Measurements from ENCODE around the gene TTL.
"Not testable (repeated sequence)": the region's sequence is repeated elsewhere in the genome, so short reads cannot be mapped to it uniquely, and the experiment has no call there.

TTL gene

GRCh38 chr2:112481528-112482233, at the start of gene TTL:
TTL (plus strand) TSS chr2:112482156; CDS start chr2:112482345, 189 bp downstream.
- DNase-seq (ENCODE audit: low read depth): no peak

GRCh38 chr2:112432390-112432734, 49.6 kb upstream of the TTL start:
- DNase-seq (ENCODE audit: low read depth): not testable (repeated sequence)

- not testable (repeated sequence) for DNase-seq (ENCODE audit: low read depth)
Measured at GRCh38 chr2:112432735-112433479, 49.0 kb upstream of the TTL start.

DNA sequence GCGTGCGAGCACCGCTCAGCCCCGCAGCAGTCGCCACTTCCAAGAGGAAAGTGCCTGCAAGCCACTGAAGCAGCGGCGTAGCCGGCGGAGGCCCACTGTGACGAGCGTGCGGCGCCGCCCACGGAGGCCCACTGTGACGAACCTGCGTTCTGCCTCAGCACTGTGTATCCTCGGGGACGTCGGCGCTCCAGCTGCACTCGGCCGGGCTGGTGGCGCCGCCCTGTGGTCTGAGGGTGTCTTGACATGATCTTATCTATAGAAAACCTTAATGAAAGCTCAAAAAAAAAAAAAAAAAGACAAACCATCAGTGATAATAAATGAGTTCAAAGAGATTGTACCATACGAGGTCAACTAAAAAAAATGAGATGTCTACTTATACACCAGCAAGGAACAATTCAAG, 48.5 kb upstream of the TTL start, which contains the start of gene RGPD8:
Gene RGPD8, minus strand, starts transcription at position 166 of the 400 bp plus-strand sequence. CDS start 192 bp downstream, outside the sequence.
- DNase-seq (ENCODE audit: low read depth): peak; percentile 52

DNA sequence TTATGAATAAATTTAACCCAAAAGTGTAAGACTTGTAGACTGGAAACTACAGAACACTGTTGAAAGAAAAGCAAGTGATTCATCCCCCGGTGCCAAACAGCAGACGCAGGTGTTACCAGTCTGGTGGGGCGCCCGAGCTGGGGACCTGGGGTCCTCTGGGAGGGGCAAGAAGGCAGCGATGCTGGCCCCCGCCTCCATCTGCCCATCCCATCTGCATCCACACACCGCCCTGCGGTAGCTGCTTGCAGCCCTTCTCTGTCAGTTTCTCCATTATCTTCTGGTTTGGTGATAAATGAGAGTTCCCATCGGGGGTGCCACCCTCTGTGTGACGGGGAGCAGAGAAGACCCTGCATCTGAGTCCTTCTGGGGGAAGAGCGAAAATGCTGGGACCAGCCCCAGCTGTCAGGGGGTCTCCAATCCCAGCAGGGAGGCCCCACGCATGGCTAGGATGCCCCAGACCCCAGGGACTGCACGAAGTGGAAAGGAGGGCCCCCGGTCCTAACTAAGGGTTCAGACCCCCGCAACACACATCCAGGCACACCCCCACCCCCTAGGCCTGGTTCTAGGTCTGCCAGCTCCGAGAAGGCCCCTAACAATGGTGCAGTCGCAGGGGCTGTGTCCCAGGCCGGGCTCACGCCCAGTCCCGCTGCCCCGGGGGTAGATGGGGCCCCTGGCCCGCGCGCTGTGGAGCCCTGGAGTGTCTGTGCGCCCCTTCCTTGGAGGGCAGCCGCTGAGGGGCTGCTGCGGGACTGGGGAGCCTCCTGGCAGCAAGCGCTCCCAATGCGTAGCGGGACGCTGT, 47.8 kb upstream of the TTL start:
- no peak for DNase-seq (ENCODE audit: low read depth)

DNA sequence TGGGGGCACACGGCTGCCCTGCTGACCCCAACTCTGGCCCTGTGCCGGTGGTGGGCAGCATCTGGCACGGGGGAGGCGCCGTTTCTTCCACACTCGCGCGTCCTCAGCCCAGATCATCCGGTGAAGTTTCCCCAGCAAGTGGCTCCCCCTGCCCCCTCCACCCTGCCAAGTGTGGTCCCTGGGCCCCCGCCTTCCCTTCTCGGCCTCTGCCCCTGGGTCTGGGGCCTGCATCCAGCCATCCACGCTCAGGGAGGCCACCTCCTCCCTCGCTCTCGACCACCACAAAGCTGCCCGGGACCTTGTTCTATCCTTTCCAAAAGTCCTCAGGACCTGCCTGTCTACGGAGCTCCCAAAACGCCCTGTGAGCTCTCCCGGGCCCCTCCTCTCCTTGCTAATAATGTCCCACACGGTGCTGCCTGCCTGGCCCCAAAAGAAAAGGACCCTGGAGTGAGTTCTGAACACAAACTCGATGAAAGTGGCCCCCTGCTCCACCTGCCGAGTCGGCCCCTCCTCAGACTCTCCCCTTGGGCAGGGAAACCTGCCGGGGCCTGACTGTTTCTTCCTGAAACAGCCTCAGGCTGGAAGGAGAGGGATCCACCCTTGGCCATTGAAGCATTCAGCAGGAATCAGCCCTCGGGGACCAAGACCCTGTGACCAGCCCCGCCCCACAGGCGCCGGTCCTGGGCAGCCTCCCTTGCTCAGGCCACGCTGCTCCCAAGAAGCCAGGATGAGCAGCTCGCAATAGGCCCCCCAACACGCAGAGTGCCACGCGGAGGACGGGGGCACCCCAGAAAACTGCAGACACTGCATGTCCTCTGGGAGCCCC, 46.9 kb upstream of the TTL start:
- DNase-seq (ENCODE audit: low read depth): not testable (repeated sequence)

- DNase-seq (ENCODE audit: low read depth): not testable (repeated sequence)
Measured at GRCh38 chr2:112435716-112436431, 46.1 kb upstream of the TTL start.

- not testable (repeated sequence) for DNase-seq (ENCODE audit: low read depth)
Measured at GRCh38 chr2:112436993-112437392, 45.0 kb upstream of the TTL start.

DNA sequence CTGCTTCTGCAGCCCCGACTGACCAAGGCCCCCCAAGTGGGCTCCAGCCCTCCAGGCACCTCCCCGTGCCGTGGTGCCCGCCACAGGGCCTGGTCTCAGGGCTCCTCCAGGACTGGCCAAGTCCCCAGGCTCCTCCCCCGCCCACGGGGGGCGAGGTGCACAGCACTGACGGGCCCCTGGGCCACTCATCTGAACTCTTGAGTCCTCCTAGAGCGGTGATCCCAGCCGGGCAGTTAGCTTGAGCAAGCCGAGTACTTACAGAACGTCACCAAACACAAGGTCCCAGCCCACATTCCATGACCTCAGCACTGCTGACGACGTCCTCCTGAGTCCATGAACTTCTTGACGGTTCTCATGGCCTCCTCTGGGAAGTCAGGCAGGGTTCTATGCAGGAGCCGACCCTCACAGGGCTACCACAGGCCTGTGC, 44.5 kb upstream of the TTL start:
- DNase-seq (ENCODE audit: low read depth): not testable (repeated sequence)

GRCh38 chr2:112438603-112439261, 43.2 kb upstream of the TTL start:
- DNase-seq (ENCODE audit: low read depth): not testable (repeated sequence)

DNA sequence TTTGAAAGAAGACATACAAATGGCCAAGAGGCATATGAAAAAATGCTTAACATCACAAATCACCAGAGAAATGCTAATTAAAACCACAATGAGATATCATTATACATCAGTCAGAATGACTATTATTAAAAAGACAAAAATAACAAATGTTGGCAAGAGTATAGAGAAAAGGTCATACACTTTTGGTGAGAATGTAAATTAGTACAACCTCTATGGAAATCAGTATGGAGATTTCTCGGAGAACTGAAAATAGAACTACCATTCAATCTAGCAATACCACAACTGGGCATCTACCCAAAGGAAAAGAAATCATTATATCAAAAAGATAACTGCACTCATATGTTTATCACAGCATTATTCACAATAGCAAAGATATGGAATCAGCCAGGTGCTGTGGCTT, 37.7 kb upstream of the TTL start:
- not testable (repeated sequence) for DNase-seq (ENCODE audit: low read depth)

GRCh38 chr2:112449854-112450253, 32.1 kb upstream of the TTL start:
- DNase-seq (ENCODE audit: low read depth): no peak

DNA sequence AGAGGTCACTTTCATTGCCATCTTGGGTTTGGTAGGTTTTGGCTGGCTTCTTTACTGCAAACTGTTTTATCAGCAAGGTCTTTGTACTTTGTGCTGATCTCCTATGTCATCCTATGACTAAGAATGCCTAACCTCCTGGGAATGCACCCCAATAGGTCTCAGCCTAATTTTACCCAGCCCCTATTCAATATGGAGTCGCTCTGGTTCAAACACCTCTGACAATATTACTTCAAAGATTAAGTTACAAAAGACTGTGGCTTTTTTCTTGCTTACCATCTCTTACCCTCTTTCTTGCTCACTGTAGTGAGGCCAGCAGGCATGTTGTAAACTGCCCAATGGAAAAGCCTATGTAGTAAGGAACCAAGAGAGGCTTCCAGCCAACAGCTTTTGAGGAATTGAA, 30.6 kb upstream of the TTL start:
- no peak for DNase-seq (ENCODE audit: low read depth)

DNA sequence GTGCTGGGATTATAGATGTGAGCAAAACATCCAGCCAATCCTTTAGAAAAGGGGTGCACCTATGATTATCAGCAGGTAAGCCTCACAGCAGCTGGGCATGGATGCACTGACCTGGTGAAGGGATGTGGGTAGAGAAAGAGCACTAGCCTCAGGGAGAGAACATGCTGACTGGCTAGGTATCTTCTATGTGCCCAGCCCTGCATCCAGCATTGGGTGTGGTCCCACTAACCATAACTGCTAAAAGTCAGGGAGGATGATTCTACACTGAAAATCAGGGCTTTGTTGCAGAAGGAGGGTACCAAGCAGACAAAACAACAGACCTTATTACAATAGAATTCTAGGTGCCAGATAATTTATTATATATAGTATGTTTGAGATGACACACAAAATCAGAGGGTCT, 27.4 kb upstream of the TTL start:
- DNase-seq (ENCODE audit: low read depth): no peak

- no peak for DNase-seq (ENCODE audit: low read depth)
Measured at GRCh38 chr2:112459372-112459771, 22.6 kb upstream of the TTL start.

GRCh38 chr2:112462178-112462577, 19.8 kb upstream of the TTL start:
- DNase-seq (ENCODE audit: low read depth): no peak

DNA sequence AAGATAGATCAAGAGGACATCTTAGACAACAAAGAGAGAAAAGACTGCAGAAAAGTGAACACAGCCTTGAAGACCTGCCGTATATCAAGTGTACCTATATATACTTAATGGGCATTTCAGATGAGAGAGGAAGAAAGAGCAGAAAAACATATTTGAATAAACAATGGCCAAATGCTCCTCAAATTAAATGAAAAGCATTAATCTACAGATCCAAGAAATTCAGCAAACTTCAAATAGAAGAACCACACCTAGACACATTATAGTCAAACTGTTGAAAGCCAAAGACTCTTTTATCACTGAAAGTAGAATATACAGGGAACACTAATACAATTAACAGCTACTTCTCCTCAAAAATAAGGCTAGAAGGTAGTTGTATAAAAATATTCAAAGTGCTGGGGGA, 18.7 kb upstream of the TTL start:
- DNase-seq (ENCODE audit: low read depth): no peak

DNA sequence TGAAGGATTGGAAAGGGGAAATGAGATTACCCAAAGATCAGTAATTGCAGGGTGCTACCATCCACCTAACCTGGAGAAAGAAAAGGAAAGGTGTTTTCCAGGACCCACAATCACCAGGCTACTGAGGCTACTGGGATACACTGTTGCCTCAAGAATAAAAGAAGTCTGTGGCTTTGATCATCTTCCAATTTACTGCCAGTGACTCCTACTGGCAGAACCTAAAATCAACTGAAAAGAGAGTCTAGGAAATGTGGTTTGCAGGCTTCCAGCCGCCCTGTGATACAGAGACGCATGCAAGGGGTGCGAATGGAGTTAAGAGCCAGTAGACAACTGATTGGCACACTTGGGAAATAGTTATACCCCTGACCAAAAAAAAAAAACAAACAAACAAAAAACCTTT, 16.6 kb upstream of the TTL start:
- DNase-seq (ENCODE audit: low read depth): no peak

- no peak for DNase-seq (ENCODE audit: low read depth)
Measured at GRCh38 chr2:112472547-112473263, 9.3 kb upstream of the TTL start.

All from CMK (cell line).